ENCODE data around the gene SCN7A. TPM values are rescaled to one million over a fixed set of nuclear protein-coding genes. Genes with fewer than 3 reads are reported as not detected.

SCN7A gene
- total RNA-seq, 2 experiments from 2014 or later, result not detected

Other genes with a start within 250 kb of the SCN7A start
- not detected for gene SCN9A, start 118.3 kb downstream of the SCN7A start, total RNA-seq

All from activated naive CD8-positive, alpha-beta T cell treated with anti-CD3 and anti-CD28 coated beads, Interleukin-2, amount 10 ng/mL, durations not matched to agents 7 days and 5 days (primary cell).